Stimulated activated CD4-positive, alpha-beta T cell treated with anti-CD3 and anti-CD28 coated beads, Interleukin-4, amount 100 ng/mL, for 24 hours (primary cell): Measurements from ENCODE around the gene MYH10.

Source experiments
- DNase-seq: peaks from one replicate; pipeline ENCODE4 v3.0.0-alpha.2; 2020

Gene MYH10

DNA sequence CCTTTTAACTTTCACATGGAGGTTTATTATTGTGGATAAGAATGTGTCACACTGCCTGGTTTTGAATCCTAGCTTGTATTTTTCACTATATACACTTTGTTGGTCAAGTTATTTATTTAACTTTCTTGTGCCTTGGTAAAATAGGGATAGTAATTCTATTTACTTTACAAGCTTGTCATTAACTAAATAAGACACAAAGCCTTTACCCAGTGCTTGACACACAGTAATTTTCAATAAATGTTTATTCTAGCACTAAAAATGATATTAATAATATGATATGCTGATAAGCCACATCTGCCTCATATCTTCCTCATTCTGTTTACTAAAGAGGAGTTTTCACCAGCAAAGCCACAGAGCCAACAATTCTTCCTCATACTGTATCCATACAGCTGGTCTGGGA is 27.8 kb downstream of the MYH10 start:
- no peak for DNase-seq

DNA sequence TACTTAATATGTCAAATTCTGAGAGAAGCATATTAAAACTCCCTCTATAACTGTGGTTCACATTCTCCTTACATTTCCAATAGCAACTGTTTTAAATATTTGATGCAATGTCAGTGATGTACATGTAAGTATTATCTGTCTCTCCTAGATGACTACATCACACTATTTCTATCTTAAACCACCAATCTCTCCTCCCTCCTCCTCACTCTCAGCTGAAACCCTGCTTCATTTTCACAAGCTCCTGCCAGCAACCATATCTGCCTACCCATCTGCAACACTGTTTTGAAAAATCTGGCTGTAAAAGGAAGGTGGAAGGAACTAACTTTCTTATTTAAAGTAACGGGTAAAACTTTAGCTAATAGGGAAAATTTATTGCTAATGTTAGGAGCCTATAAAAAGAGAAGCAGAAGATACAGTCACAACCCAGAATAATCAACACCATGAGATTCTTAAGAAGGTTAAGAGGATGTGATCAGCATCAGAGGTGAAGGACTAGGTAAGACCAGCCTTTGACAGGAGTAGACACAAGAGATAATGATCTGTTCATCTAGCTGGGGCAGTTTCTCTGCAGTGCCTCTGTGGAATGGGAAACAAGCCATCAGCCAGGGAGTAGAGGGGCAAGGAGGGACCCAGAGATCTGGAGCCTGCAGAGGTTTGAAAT is 31.0 kb downstream of the MYH10 start:
- no peak for DNase-seq

DNA sequence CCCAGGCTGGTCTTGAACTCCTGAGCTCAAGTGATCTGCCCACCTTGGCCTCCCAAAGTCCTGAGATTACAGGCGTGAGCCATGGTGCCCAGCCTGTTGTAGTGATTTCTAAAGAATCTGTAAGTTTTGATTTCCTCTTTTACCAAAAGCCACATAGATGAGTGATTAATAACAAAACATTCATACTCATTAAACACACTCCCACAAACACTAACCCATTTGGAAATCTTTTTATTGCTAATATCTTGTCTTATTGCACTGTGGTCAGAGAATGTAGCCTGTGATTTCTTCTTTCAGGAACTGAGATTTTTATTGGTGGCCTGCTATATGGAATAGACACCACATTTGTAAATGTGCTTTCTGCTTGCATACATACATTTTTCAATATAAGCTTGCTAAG is 31.6 kb downstream of the MYH10 start:
- DNase-seq, result no peak

DNA sequence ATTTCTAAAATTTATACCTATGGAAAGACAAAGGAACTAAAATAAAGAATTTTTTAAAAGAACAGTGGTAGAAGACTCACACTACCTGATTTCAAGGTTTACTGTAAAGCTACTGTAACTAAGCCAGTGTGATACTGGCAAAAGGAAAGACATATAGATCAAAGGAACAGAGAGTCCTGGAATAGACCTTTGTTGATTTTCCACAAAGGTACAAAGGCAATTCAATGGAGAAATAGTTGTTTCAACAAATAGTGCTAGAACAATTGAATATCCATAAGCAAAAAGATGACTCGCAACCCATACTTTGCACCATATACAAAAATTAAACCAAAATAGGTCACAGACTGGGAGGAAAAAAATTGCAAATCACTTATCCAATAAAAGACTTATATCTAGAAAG is 36.7 kb downstream of the MYH10 start:
- DNase-seq, result no peak

DNA sequence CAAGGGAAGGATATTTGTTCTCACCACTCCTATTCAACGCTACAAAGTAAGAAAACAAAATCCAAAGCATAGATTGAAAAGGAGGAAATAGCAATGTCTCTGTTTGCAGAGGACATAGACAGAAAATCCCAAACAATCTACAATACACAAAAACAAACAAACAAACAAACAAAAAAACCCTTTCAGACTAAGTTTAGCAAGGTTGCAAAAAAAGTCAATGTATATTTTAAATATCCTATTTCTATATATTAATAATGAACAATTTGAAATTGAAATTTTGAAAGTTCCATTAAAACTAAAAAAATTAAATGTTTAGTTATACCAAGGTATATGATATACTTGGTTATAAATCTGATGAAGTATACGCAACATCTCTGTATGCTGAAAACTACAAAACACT is 37.2 kb downstream of the MYH10 start:
- DNase-seq, result no peak

DNA sequence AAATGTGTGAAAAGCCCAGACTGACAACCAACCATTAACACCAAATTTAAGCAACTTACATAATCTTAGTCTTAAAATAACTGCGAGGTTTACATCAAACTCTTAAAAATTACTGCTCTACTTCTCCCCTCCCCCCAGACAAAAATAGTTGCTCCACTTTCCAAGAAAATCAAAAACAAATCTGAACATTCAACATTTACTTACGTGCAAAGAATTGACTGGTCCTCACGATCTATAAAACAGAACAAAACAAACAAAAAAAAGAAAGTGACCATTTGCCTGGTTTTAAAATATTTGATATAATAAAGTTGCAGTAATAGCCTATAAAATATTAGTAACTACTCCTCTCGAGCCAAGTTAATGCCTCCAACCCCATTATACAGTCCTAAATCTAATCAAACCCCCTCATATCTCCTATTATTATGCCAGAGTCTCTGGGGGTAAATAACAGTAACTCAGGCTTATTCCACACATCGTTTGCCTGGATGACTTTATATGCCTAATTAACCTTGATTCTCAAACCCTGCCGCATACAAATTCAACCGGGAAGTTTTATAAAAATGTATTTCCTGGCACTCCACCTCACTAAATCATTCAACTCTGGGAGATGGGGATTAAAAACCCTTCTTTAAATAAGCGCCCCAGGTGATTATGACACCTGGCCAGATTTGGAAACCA is 41.5 kb downstream of the MYH10 start:
- DNase-seq, result no peak

DNA sequence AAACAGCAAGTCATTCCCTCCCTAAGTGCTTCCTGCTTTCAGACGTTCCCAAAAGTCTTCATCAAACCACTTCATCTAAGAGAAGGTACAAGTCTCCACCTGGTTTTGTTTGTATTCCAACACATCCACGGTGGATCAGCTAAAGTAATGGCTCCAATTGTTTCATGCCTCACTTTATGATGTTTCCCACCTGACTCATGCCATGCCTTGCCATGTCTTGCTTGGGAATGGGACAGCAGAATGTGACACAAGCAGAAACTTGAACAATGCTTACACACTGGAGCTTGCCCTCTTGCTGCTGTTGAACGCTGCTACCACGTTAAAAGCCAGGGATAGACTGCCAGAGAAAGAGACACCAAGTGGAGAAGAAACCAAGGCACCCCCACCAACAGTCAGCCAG is 43.8 kb downstream of the MYH10 start:
- no peak for DNase-seq

DNA sequence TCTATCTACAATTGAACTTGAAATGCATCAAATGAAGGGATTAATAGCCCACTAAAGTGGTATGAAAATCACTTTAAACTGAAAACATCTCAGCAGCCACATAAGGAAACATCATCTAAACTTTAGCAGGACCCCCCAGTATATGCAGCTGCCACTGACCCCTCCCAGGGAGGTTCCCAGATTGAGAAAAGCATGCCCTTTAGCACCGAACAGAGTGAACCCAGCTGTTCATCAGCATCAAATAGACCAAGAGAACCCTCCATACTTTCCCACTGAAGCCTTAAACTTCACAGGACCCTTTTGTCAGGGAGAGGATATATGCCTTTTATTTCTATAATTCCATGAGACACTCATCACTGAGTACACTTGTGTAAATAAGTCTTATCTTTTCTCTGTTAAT is 44.6 kb downstream of the MYH10 start:
- no peak for DNase-seq

DNA sequence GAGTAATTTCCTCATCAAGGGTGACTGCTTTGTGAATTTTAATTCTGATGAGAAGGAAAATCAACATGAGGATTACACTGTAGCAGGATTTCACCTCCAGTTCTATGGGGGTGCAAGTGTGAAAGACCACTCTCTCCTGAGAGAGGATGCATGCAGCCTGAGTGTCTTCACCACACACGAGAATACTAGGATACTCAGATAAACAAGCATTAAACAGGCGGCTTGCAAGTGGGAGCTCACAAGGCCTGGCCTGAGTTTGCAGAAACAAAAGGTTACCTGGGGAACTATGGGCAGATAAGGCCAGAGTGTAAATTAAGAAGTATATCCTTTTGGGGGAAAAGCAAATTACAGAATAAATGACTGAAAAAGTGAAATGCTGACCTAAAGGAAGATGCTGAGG is 46.6 kb downstream of the MYH10 start:
- DNase-seq, result no peak

DNA sequence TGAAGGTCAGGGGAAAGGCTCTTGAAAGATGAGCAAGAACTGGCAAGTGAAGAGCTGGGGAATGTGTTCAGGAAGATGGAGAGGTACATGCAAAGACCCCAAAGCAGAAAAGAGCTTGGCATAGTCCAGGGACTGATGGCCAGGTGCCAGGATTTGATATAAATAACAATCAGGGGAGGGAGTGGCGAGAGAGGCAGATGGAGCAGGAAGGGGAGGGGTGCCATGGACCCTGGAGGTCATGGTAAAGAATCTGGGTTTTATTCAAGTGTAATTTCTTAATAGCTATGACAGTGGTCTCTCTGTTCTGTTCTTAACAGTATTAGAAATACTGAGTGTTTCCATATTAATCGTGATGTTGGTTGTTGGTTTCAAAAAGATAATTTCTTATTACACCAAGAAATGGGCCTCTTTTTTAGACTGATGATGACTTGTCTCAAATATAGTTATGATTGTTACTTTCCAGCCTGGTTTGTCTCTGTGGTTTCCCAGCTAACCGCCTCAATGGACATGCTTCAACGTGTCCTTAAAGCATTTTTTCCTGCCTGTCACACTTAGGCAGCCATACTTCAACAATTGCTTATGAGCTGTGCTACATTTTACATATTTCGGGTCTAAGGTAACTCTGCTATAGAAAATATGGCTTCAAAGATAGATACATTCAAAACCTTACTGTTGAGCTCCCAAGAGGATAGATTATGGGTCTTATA is 49.4 kb downstream of the MYH10 start:
- DNase-seq, result no peak

DNA sequence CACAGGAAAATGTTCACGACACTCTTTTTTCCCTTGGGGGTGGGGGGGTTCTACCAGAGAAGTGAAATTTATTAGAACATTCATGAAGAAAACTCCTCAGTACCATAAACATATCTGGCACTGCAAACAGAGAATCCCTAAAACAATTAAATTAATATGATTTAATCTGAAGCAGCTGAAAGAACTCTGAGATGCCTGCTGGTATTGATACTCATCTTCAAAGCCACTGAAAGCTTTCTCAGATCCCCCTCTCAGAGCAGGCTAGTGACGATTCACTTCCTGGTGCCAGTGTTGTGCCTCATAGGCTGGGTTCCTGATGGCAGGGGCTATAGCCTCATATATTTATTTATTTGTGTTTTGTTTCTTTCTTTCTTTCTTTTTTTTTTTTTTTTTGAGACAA is 52.7 kb downstream of the MYH10 start:
- no peak for DNase-seq

DNA sequence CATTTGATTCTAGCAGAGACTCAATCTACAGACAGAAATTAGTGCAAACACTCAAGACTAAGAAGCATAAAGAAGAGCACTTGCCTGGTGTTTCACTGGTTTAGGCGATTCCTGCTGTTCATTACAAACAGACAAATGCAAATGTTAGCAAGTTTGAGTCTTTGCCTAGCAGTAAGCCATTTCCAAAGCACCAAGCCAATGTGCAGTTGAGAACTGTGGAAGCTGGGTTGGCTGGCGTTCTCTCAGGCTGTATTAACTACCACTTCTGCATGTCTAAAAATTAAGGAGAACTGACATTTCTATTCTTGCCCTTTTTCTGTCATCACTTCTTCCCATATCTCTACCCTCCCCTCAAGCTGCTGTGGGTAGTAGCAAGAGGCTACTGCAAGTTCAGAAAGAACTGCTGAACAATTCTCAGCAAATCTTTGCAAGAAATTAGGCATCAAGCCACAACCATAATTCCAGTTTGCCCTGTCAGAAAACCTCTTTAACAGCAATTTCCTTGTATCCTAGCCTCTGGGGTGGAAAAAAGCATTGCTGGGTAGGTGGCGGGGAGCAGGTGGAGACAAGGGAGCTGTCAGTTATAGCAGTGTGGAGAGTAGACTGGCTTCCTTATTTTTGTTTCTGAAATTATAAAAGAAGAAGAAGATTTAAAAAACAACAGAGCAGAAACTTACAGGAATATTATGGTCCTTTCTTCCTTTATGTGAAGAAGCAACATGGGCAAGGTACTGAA is 53.8 kb downstream of the MYH10 start:
- no peak for DNase-seq

DNA sequence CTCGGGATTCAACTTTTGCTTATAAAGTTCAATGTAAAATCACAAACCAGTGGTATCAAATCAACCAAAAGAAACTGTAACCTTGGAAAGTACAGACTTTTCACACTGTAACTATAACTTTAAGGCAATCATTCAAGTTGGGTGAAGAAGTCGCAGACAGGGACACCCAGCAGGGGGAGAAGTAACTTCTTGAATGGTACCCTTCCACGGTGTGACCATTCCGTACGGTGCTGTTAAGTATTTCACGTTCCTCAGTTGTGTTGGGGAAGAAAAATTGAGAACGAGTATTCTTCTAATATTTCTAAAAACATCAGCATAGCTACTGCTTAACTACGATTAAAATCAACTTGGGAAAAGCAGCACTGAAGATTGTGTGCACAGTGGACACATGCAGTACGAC is 55.8 kb downstream of the MYH10 start:
- DNase-seq, result no peak

DNA sequence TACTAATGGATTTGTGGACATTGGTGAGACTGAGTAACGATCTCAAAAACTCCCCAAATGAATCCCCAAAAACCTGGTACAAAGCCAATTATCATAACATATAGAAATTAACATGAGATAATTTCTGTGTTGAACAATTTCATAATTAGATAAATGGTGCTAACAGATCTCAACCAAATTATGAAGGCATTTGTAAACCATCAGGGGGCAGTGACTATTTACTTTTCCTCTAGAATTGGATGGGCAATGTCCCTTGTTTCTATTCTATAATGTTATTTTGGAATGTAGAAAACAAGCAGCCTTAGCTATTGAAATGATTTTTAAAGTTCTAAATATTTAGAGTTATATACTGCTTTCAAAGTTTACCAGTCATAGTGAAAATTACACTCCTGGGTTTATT is 57.8 kb downstream of the MYH10 start:
- no peak for DNase-seq

DNA sequence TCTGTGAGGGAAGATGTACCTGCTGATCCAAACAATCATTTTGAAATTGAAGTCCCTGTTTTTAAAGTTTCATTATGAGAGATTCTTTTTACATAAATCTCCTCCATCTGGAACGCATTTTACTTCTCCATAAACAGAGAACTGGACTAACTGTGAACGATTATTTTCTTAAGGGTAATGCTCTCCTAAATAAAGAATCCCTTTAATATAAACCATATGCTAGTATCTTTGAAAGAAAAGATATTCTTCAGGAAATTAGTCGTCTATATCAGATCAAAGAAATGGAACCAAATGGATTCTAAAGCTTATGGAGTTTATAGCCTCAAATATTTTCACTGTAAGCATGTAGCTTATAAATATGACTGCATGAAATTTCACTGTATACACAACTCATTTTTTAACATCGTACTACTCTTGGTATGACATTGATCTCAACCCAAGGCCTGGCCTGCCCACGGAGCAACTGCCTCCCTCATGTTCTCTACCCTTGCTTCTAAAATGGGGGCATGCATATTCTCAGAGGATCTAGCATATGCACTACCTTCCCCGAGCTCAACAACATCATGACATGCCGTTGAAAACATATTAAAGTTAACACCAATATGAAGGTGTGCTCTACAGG is 66.4 kb downstream of the MYH10 start:
- no peak for DNase-seq

DNA sequence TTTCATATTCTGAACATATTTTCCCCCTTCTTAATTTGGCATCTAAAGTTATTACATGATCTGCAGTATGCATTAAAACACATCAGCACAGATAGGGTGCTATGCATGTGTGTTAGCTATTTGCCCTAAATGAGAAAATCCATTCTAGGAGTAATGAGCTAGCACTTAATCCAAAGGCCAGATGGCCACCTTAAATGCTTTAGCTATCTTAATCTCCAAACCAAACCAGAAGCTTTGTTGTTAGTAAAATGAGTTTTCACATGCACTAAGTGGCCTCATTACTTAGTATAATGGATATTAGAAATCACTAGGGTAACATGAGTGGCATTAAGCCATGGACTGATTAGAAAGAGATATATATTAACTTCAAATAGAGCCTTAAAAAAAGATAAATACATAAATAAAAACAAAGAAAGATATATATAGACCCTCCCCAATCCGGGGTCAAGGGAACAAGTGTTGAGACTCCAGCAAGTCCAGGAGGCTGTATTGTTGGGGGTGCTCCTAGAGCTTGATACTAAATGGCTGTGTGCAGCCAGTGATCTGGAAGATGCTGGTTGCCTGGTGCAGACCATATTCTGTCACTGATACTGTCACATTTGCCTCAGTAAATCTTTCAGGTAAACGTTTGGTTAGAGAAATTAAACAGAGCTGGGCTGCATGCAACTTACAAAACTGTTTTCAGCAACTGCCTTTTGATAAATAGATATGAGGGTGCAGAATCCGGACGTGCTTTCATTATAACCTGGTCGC is 67.3 kb downstream of the MYH10 start:
- no peak for DNase-seq

DNA sequence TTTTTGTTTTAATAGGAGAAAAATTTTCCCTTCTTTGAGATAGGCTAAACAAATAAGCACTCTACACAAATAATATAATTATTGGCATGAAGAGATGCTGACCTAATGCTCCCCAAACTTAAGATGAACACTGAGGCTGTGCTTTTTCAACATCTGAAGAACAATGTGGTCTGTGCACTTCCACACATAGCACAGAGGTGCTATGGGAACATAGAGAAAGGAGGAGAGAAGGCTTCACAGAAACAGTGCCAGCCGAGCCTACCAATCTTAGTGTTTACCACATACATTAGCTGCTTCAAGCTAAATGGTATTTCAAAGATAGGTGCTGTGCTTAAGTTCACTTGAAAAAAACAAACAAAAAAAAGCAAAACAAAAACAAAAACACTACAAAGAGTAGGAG is 72.4 kb downstream of the MYH10 start:
- DNase-seq, result no peak

DNA sequence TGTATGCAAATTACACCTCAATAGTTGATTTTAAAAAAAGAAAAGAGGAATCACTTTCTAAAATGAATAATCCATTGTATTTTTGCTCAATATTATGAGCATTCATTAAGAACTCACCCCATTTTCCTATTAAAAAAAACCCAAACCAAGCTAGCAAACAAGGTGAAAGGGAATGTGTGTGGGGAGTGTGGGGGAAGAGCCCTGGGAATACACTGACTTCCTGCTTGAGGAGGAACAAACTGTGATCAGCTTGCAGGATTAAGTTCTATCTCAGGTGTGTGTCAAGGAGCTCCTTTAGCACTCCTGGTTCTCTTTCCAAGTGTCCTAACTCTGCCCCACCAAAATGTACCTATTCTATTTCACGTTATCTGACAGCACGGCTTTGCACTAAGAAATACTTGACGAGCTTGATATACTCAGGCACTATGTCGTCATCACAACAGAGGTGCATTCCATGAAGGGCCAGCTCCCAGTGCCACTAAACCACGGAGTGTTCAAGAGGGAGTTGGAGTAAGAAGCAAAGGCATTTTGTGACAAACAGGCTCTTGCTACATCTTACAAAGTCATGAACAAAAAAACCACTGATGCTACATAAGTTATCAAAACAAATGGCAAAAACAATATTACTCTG is 73.2 kb downstream of the MYH10 start:
- DNase-seq, result no peak

DNA sequence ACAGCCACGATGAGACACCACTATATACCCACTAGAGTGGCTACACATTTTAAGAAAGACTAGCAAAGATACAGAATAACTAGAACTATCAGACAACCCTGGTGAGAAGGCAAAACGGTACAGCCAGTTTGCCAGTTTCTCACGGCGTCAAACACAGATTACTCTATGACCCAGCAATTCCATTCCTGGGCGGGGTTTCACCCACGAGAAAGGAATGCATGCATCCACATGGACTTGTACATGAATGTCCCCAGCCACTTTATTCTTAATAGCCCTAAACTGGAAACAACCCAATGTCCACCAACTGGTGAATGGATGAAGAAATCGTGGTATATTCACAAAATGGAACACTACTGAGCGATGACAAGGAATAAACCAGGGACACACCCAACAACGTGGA is 74.5 kb downstream of the MYH10 start:
- DNase-seq, result no peak

DNA sequence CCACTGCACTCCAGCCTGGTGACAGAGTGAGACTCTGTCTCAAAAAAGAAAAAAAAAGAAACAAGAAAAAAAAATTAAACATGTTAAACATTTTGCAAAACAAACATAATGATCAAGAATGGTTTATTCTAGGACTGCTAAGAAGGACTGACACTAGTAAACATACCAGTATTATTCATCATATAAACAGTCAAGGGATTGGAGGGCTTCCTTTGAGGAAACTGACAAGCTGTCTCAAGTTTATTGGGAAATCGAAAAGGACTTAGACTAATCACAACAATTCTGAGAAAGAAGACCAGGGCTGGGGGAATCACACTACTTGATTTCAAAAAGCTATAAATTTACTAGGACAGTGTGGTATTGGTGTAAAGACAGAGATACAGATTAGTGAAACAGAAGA is 75.5 kb downstream of the MYH10 start:
- no peak for DNase-seq

DNA sequence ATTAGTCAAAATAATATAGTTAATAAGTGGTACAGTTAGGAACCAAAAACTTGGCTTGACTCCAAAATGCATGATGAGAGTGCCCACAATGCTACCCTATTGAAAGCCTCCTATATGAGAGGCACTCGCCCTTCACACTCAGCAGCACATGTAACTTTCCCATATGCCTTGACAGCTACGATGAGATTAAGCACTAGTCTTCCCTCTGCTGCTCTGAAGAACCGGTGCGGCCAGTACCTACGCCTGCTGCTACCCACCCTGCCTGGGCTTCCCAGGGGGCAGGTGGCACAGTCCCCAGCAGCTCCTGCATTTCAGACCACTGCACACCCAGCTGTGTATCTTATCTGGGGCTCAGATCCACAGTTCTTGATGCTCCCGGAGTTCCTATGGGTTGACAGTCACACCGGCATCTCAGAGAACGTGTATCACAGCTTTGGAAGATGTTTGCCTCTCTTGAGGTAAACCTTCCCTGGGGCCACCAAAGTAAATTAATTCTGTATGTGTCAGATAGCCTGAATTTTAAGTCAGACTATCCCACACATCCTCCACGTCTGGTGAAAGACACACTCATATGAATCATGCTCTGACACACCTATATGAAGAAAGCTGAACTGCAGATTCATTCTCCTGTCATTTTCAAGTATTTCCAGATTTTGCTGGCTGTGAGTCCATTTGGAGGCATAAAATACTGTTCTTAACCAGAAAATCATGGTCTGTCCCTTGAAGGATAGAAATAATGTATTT is 77.8 kb downstream of the MYH10 start:
- no peak for DNase-seq
